ENCODE measurements around the gene P2RY4. TPM values are rescaled to one million over a fixed set of nuclear protein-coding genes. Genes with fewer than 3 reads are reported as not detected.

P2RY4 gene
- total and polyA plus RNA-seq, 2 of the 4 experiments (the other 2 are of a cell fraction), result 0.14 TPM; not detected in 1

- H3K27ac ChIP-seq (ENCODE audit: insufficient read depth, low read length), result no peak overlapping the region
- H3K79me1 ChIP-seq (ENCODE audit: low read depth in 1 of 2, low read length in 2 of 2), result no peaks in the 10 kb centered on the region
- no peak overlapping the region for H2BK5ac ChIP-seq (ENCODE audit: low read depth, low read length, poor library complexity, severe bottlenecking)
- no peak overlapping the region for H3K56ac ChIP-seq (ENCODE audit: extremely low read depth, insufficient read depth, low read length)
- H3K9me3 ChIP-seq (ENCODE audit: control insufficient read depth, insufficient read depth, low read length), result no peaks in the 10 kb centered on the region
- no peak overlapping the region for H2AFZ ChIP-seq (replicated peaks; ENCODE audit: low read length, poor library complexity)
- no peak overlapping the region for H2AK5ac ChIP-seq (ENCODE audit: low read depth, low read length)
- no peaks in the 10 kb centered on the region for H3K9me1 ChIP-seq (ENCODE audit: insufficient read depth, low read length)
- H2BK20ac ChIP-seq (ENCODE audit: low read depth, low read length), result no peak overlapping the region
- intact Hi-C loops (cut with micrococcal nuclease) (no loop called here), in situ Hi-C loops (cut with MboI; ENCODE audit: low sequenced_read_pairs) (no loop called here), dilution Hi-C loops (cut with HindIII; ENCODE audit: low sequenced_read_pairs, unreplicated experiment) (no loop called here)
- no peaks in the 10 kb centered on the region for H3K4me1 ChIP-seq (ENCODE audit: control insufficient read depth, insufficient read depth, low read length)
- no peak overlapping the region for H4K5ac ChIP-seq (ENCODE audit: low read depth, low read length)
- WGBS, 2 experiments (ENCODE audit: extremely low coverage in 2 of 2, insufficient read length in 1 of 2), result no CpG with 5 or more reads among the region's 1 CpG
- ATAC-seq (ENCODE audit: low read depth) (no peak), DNase-seq (no peak)
- no peak overlapping the region for H3K23ac ChIP-seq (ENCODE audit: low read depth, low read length)
- no peak overlapping the region for H2AK9ac ChIP-seq (replicated peaks; ENCODE audit: low read depth, low read length, poor library complexity)
- H3K4me3 ChIP-seq (ENCODE audit: insufficient read depth, low read depth, low read length), result no peak overlapping the region
- no peak overlapping the region for H2BK120ac ChIP-seq (ENCODE audit: low read depth, low read length)
- H3K9ac ChIP-seq (ENCODE audit: low read depth, low read length), result no peak overlapping the region
- H3K36me3 ChIP-seq (ENCODE audit: control insufficient read depth, insufficient read depth, low read length), result no peaks in the 10 kb centered on the region
- no peak overlapping the region for H4K91ac ChIP-seq (ENCODE audit: insufficient read depth, low read depth, low read length)
- H3K4ac ChIP-seq (ENCODE audit: low read depth, low read length), result no peak overlapping the region
- H2BK15ac ChIP-seq (ENCODE audit: low read depth, low read length), result no peak overlapping the region
- CTCF ChIA-PET, result interaction anchor here (0.7 kb wide), 1 partner anchor 11 kb away, joined by 3 read pairs; no protein-coding TSS in a partner anchor
- no peak overlapping the region for H4K8ac ChIP-seq (ENCODE audit: low read depth in 2 of 2, low read length in 2 of 2)
- H3K14ac ChIP-seq (replicated peaks; ENCODE audit: low read depth, low read length), result no peak overlapping the region
- POLR2A ChIA-PET (ENCODE audit: unreplicated experiment), result no interaction called here
- H3K27me3 ChIP-seq (ENCODE audit: control insufficient read depth, insufficient read depth, low read length), result peaks cover 23% of the 10 kb centered on the region
- TF ChIP-seq BHLHE40 (IDR thresholded peaks at IDR 0.05; ENCODE audit: low read depth, low read length), result no peak
- TF ChIP-seq CHD1 (IDR thresholded peaks at IDR 0.05; ENCODE audit: low read depth, low read length), result no peak
- no peak for TF ChIP-seq RAD21 (IDR thresholded peaks at IDR 0.05; ENCODE audit: low read length)
- no peak for TF ChIP-seq MAFK (IDR thresholded peaks at IDR 0.05; ENCODE audit: low read depth, low read length)
- no peak for TF ChIP-seq SMC3 (IDR thresholded peaks at IDR 0.05; ENCODE audit: low read depth, low read length)
- no peak for TF ChIP-seq RFX5 (IDR thresholded peaks at IDR 0.05; ENCODE audit: low read depth, low read length)
- no peak for TF ChIP-seq MAZ (IDR thresholded peaks at IDR 0.05; ENCODE audit: borderline replicate concordance, low read depth, low read length)
- TF ChIP-seq CTCF (conservative IDR thresholded peaks at IDR 0.05; ENCODE audit: low read depth, low read length), result no peak
- TF ChIP-seq USF2 (IDR thresholded peaks at IDR 0.05; ENCODE audit: low read depth, low read length), result no peak
- no peak for TF ChIP-seq CEBPB (IDR thresholded peaks at IDR 0.05; ENCODE audit: low read depth, low read length)
- TF ChIP-seq MXI1 (IDR thresholded peaks at IDR 0.05; ENCODE audit: borderline replicate concordance, low read depth, low read length), result no peak
- TF ChIP-seq RCOR1 (IDR thresholded peaks at IDR 0.05; ENCODE audit: insufficient replicate concordance, low read length), result no peak
- TF ChIP-seq ELK1 (IDR thresholded peaks at IDR 0.05; ENCODE audit: borderline replicate concordance, low read depth, low read length), result no peak
- no peak for TF ChIP-seq NFE2L2 (IDR thresholded peaks at IDR 0.05; ENCODE audit: low read depth, low read length)
- TF ChIP-seq POLR2A (IDR thresholded peaks at IDR 0.05; ENCODE audit: low read depth, low read length), result no peak
- no peaks in the 10 kb centered on the region for H4K20me1 ChIP-seq (ENCODE audit: insufficient read depth, low read length)
- BruUV-seq (replicated peaks), result no TSS peak
- no peak overlapping the region for H3K18ac ChIP-seq (ENCODE audit: low read depth, low read length)
- no peak overlapping the region for H3K4me2 ChIP-seq (ENCODE audit: low read depth, low read length)
Observed at GRCh38 chrX:70240751-70241150, 19.3 kb downstream of the P2RY4 start.

Measured in IMR-90 (cell line).